CD4-positive, alpha-beta T cell (primary cell): Measurements from ENCODE around the gene KCNN4. TPM values are rescaled to one million over a fixed set of nuclear protein-coding genes. Genes with fewer than 3 reads are reported as not detected.

ENCODE experiments used
- ATAC-seq: fragments of 200-7000 bp; cut with Tn5 transposase; one replicate; pipeline ENCODE4 v1.10.0; 2022; ENCODE audit warnings: mild to moderate bottlenecking; ENCODE audit not compliant: poor library complexity
- CTCF ChIA-PET: fragments of 350-600 bp; sonication (Branson Sonifier 250); formaldehyde crosslinking; loops from one replicate; lab custom pipeline; 2021; ENCODE audit warnings: antibody characterized with exemption, inconsistent platforms; lab: Charles Lee
- POLR2A ChIA-PET: fragments of 350-600 bp; sonication (Branson Sonifier 250); formaldehyde crosslinking; loops from one replicate; lab custom pipeline; 2021; ENCODE audit warnings: antibody characterized with exemption, inconsistent platforms; lab: Charles Lee
- DNase-seq, 14 experiments: peaks; one replicate each; pipeline ENCODE4 v3.0.0-alpha.2; 2013 to 2020; ENCODE audit warnings: mixed read lengths in 2 of 14
- H3K27ac ChIP-seq, 2 donors: one replicate each; pipeline versions ENCODE4 v1.5.1 to v1.7.0; 2013; ENCODE audit warnings: low read length in 2 of 2, low read depth in 1 of 2, mild to moderate bottlenecking in 1 of 2
- H3K27me3 ChIP-seq, 2 experiments: 1 replicate in 1 of 2; 2 replicates in 1 of 2; pipeline versions ENCODE4 v1.6.1 to v1.7.0; 2013; ENCODE audit warnings: low read length in 2 of 2, control low read depth in 1 of 2, mild to moderate bottlenecking in 1 of 2, moderate library complexity in 1 of 2; ENCODE audit not compliant: insufficient read depth in 2 of 2, control insufficient read depth in 1 of 2
- H3K36me3 ChIP-seq: one replicate; pipeline ENCODE4 v1.6.1; 2013; ENCODE audit warnings: low read length, control low read depth; ENCODE audit not compliant: insufficient read depth
- H3K4me1 ChIP-seq: one replicate; pipeline ENCODE4 v1.6.1; 2013; ENCODE audit warnings: low read length, control low read depth; ENCODE audit not compliant: insufficient read depth
- H3K4me3 ChIP-seq: one replicate; pipeline ENCODE4 v1.5.1; 2013; ENCODE audit warnings: mild to moderate bottlenecking, low read length, moderate library complexity
- H3K9me3 ChIP-seq, 2 experiments: 1 replicate in 1 of 2; 2 replicates in 1 of 2; pipeline versions ENCODE4 v1.6.1 to v1.7.0; 2013; ENCODE audit warnings: low read length in 2 of 2, mild to moderate bottlenecking in 2 of 2, control low read depth in 1 of 2, moderate library complexity in 1 of 2; ENCODE audit not compliant: control insufficient read depth in 1 of 2, insufficient read depth in 1 of 2
- H3K27ac Mint-ChIP-seq: one replicate; pipeline ENCODE4 v1.8.0; 2020; ENCODE audit warnings: mixed read lengths
- H3K27me3 Mint-ChIP-seq: one replicate; pipeline ENCODE4 v1.8.0; 2021; ENCODE audit warnings: mixed read lengths
- H3K36me3 Mint-ChIP-seq: one replicate; pipeline ENCODE4 v1.8.0; 2021; ENCODE audit warnings: low read depth, mixed read lengths
- H3K4me1 Mint-ChIP-seq: one replicate; pipeline ENCODE4 v1.8.0; 2021; ENCODE audit warnings: low read depth, mixed read lengths
- H3K4me3 Mint-ChIP-seq: one replicate; pipeline ENCODE4 v1.8.0; 2020; ENCODE audit warnings: mild to moderate bottlenecking, mixed read lengths
- H3K9me3 Mint-ChIP-seq: one replicate; pipeline ENCODE4 v1.8.0; 2020; ENCODE audit warnings: mixed read lengths
- intact Hi-C, 2 experiments: fragments of 100-400 bp; cut with DNase I in 1 of 2; cut with micrococcal nuclease in 1 of 2; formaldehyde crosslinking; loops; one replicate each; pipeline versions ENCODE4 v1.15.1 to v1.9.0; 2023 to 2025; cut with DNase I, micrococcal nuclease
- total RNA-seq, 174 experiments: library from RNA in 2 of 174; stranded (reverse) in 2 of 174; gene quantifications; one replicate each; pipeline ENCODE4 v1.2.3 and lab custom pipeline; 2021 to 2026
- TF ChIP-seq, protein P1 (sequence below): fragments of 200-600 bp; IDR thresholded peaks from one replicate; pipeline ENCODE4 v1.8.0; 2022; ENCODE audit warnings: antibody characterized with exemption, mild to moderate bottlenecking

KCNN4 gene
- total RNA-seq, 2 experiments from 2014 or later: 9.7 to 10.4 TPM

DNA sequence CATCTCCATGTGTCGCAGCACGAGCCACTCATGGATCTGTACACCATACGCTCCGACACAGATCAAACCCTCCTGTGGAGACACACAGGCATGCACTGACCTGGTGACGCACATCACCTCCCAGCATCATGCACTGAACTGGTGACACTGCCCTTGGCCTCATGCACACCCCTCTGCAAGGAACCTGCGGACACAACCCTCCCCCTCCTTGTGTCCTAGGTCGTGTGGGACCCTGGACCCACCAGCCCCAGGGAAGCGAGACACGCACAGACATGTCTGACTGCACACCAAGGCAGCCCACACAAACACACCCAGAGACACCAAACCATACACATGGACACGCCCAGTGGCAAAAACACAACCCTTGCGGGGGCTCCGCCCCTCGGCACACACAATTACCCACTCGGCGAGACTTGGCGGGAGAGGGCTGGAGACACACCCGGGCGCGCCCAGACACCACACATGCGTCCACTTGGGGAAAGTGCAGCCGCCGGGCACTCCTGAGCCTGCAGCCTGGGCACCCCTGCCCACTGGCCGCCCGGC is 2.0 kb upstream of the KCNN4 start:
- CTCF ChIA-PET: interaction anchor here (3.0 kb wide), 1 partner anchor 17 kb away, joined by 20 read pairs; no protein-coding TSS in a partner anchor
- DNase-seq: peak in 2 of 14 experiments; percentile 40 to 47
- H3K4me1 ChIP-seq: peaks cover 73% of the 10 kb centered on the region
- Mint-ChIP-seq H3K9me3 (no peaks in the 10 kb centered on the region), H3K27me3 (no peaks in the 10 kb centered on the region), H3K27ac (peak overlapping the region; percentile 90), H3K4me1 (peaks cover 69% of the 10 kb centered on the region), H3K36me3 (no peaks in the 10 kb centered on the region), H3K4me3 (peak overlapping the region; percentile 76)
- intact Hi-C loops: loop anchor here in 1 of 2 experiments (10.0 kb wide), 2 partner anchors 108 to 228 kb away; partner anchors contain the start of gene PLAUR
- H3K9me3 ChIP-seq: no peaks in the 10 kb centered on the region
- no peak overlapping the region for H3K27ac ChIP-seq
- H3K27me3 ChIP-seq: no peaks in the 10 kb centered on the region
- ATAC-seq: no peak
- TF ChIP-seq, protein P1, sequence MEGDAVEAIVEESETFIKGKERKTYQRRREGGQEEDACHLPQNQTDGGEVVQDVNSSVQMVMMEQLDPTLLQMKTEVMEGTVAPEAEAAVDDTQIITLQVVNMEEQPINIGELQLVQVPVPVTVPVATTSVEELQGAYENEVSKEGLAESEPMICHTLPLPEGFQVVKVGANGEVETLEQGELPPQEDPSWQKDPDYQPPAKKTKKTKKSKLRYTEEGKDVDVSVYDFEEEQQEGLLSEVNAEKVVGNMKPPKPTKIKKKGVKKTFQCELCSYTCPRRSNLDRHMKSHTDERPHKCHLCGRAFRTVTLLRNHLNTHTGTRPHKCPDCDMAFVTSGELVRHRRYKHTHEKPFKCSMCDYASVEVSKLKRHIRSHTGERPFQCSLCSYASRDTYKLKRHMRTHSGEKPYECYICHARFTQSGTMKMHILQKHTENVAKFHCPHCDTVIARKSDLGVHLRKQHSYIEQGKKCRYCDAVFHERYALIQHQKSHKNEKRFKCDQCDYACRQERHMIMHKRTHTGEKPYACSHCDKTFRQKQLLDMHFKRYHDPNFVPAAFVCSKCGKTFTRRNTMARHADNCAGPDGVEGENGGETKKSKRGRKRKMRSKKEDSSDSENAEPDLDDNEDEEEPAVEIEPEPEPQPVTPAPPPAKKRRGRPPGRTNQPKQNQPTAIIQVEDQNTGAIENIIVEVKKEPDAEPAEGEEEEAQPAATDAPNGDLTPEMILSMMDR: no peak
- POLR2A ChIA-PET: no interaction called here
- peak overlapping the region; percentile 31 for H3K4me3 ChIP-seq
- no peaks in the 10 kb centered on the region for H3K36me3 ChIP-seq

GRCh38 chr19:43782311-43782660 is 1.5 kb upstream of the KCNN4 start:
- Histone ChIP-seq H3K9me3 (no peaks in the 10 kb centered on the region), H3K4me1 (peaks cover 78% of the 10 kb centered on the region), H3K36me3 (no peaks in the 10 kb centered on the region), H3K27ac (no peak overlapping the region), H3K27me3 (no peaks in the 10 kb centered on the region), H3K4me3 (peak overlapping the region; percentile 31)
- H3K36me3 Mint-ChIP-seq: no peaks in the 10 kb centered on the region
- TF ChIP-seq, protein P1: no peak
- ATAC-seq: no peak
- peaks cover 74% of the 10 kb centered on the region for H3K4me1 Mint-ChIP-seq
- no peaks in the 10 kb centered on the region for H3K27me3 Mint-ChIP-seq
- POLR2A ChIA-PET: interaction anchor here (5.7 kb wide), 1 partner anchor 28 kb away, joined by 43 read pairs; the partner anchor contains the start of gene SMG9
- intact Hi-C loops: loop anchor here in 1 of 2 experiments (10.0 kb wide), 2 partner anchors 107 to 227 kb away; partner anchors contain the start of gene PLAUR
- peak overlapping the region; percentile 90 for H3K27ac Mint-ChIP-seq
- CTCF ChIA-PET: interaction anchor here (1.8 kb wide), 1 partner anchor 16 kb away, joined by 10 read pairs; no protein-coding TSS in a partner anchor
- DNase-seq: no peak
- peak overlapping the region; percentile 76 for H3K4me3 Mint-ChIP-seq
- no peaks in the 10 kb centered on the region for H3K9me3 Mint-ChIP-seq

GRCh38 chr19:43781630-43782310 is 997 bp upstream of the KCNN4 start:
- no peaks in the 10 kb centered on the region for H3K9me3 Mint-ChIP-seq
- H3K9me3 ChIP-seq: no peaks in the 10 kb centered on the region
- H3K27ac ChIP-seq: peak overlapping the region in 1 of 2 donors; percentile 62
- peaks cover 83% of the 10 kb centered on the region for H3K4me1 ChIP-seq
- ATAC-seq (no peak), DNase-seq (peak in 1 of 14 experiments; percentile 26)
- no peaks in the 10 kb centered on the region for H3K27me3 ChIP-seq
- ChIA-PET POLR2A (interaction anchor here (1.3 to 5.7 kb wide), 2 partner anchors 17 to 27 kb away, joined by 5 to 43 read pairs; partner anchors contain the start of gene SMG9), CTCF (interaction anchor here (0.8 to 3.4 kb wide), 3 partner anchors 15 to 36 kb away, joined by 3 to 13 read pairs (median 10); no protein-coding TSS in a partner anchor)
- H3K27ac Mint-ChIP-seq: peak overlapping the region; percentile 90
- H3K27me3 Mint-ChIP-seq: no peaks in the 10 kb centered on the region
- H3K4me3 ChIP-seq: peak overlapping the region; percentile 63
- H3K36me3 Mint-ChIP-seq: no peaks in the 10 kb centered on the region
- H3K4me3 Mint-ChIP-seq: peak overlapping the region; percentile 88
- H3K36me3 ChIP-seq: no peaks in the 10 kb centered on the region
- intact Hi-C loops: loop anchor here in 1 of 2 experiments (10.0 kb wide), 2 partner anchors 107 to 227 kb away; partner anchors contain the start of gene PLAUR
- TF ChIP-seq, protein P1: no peak
- peaks cover 79% of the 10 kb centered on the region for H3K4me1 Mint-ChIP-seq
